HepG2 (cell line): Measurements from ENCODE around the gene MRNIP. TPM values are rescaled to one million over a fixed set of nuclear protein-coding genes. Genes with fewer than 3 reads are reported as not detected.
A peak's percentile ranks its signal among the peaks of the same experiment; 100 is the strongest.

Experiments
- ARNTL ChIP-seq: sonication (generic); formaldehyde crosslinking; IDR thresholded peaks from 2 replicates; pipeline ENCODE4 v1.4.0; 2020; ENCODE audit warnings: mild to moderate bottlenecking, missing genetic modification reagents
- DMAP1 ChIP-seq: IDR thresholded peaks from 2 replicates; pipeline ENCODE4 v1.6.1; 2016
- DR1 ChIP-seq: sonication (generic); formaldehyde crosslinking; IDR thresholded peaks from 2 replicates; pipeline ENCODE4 v1.8.0; 2021; ENCODE audit warnings: mild to moderate bottlenecking, missing genetic modification reagents, inconsistent platforms
- ELF3 ChIP-seq: IDR thresholded peaks from 2 replicates; pipeline ENCODE4 v1.6.1; 2016; ENCODE audit warnings: missing genetic modification reagents, missing compliant biosample characterization
- FOXO4 ChIP-seq: sonication (generic); formaldehyde crosslinking; conservative IDR thresholded peaks from 2 replicates; pipeline ENCODE4 v1.8.1; 2023; ENCODE audit warnings: missing genetic modification reagents
- GABPB1 ChIP-seq: IDR thresholded peaks from 2 replicates; pipeline ENCODE4 v1.6.1; 2016; ENCODE audit warnings: mild to moderate bottlenecking, missing genetic modification reagents, moderate library complexity, missing compliant biosample characterization
- GATAD1 ChIP-seq: IDR thresholded peaks from 2 replicates; pipeline ENCODE4 v1.6.1; 2016; ENCODE audit warnings: missing genetic modification reagents, missing compliant biosample characterization
- HHEX ChIP-seq: IDR thresholded peaks from 2 replicates; pipeline ENCODE4 v1.6.1; 2016; ENCODE audit warnings: control low read depth
- HNRNPUL1 ChIP-seq: fragments of 200-400 bp; formaldehyde crosslinking; IDR thresholded peaks from 2 replicates; pipeline ENCODE4 v1.6.1; 2017; ENCODE audit warnings: low read depth, mild to moderate bottlenecking, low read length, moderate library complexity
- NCOR1 ChIP-seq: fragments of 200-600 bp; sonication (generic); IDR thresholded peaks from 2 replicates; pipeline ENCODE4 v1.7.0; 2017; ENCODE audit warnings: antibody characterized with exemption, low read length, borderline replicate concordance
- ONECUT2 ChIP-seq: sonication (generic); formaldehyde crosslinking; IDR thresholded peaks from 2 replicates; pipeline ENCODE4 v1.4.0; 2020; ENCODE audit warnings: missing genetic modification reagents
- PITX1 ChIP-seq: sonication (generic); formaldehyde crosslinking; IDR thresholded peaks from 2 replicates; pipeline ENCODE4 v1.5.1; 2020; ENCODE audit warnings: mild to moderate bottlenecking, missing genetic modification reagents
- RARA ChIP-seq: IDR thresholded peaks from 2 replicates; pipeline ENCODE4 v1.6.1; 2016; ENCODE audit warnings: missing genetic modification reagents, missing compliant biosample characterization
- SMAD3 ChIP-seq: sonication (generic); formaldehyde crosslinking; IDR thresholded peaks from 2 replicates; pipeline ENCODE4 v1.4.0; 2020; ENCODE audit warnings: missing genetic modification reagents
- STAT5B ChIP-seq: sonication (generic); formaldehyde crosslinking; IDR thresholded peaks from 2 replicates; pipeline ENCODE4 v1.4.0; 2020; ENCODE audit warnings: missing genetic modification reagents
- ZBTB1 ChIP-seq: sonication (generic); formaldehyde crosslinking; IDR thresholded peaks from 2 replicates; pipeline ENCODE4 v1.4.0; 2020; ENCODE audit warnings: missing genetic modification reagents, borderline replicate concordance
- ZBTB46 ChIP-seq: sonication (generic); formaldehyde crosslinking; IDR thresholded peaks from 2 replicates; pipeline ENCODE4 v1.4.0; 2020; ENCODE audit warnings: mild to moderate bottlenecking, missing genetic modification reagents, borderline replicate concordance
- ZFP62 ChIP-seq: sonication (generic); formaldehyde crosslinking; IDR thresholded peaks from 2 replicates; pipeline ENCODE4 v1.4.0; 2020; ENCODE audit warnings: missing genetic modification reagents
- ZKSCAN5 ChIP-seq: sonication (generic); formaldehyde crosslinking; IDR thresholded peaks from 2 replicates; pipeline ENCODE4 v1.5.1; 2020; ENCODE audit warnings: mild to moderate bottlenecking, missing genetic modification reagents
- ZNF121 ChIP-seq: sonication (generic); formaldehyde crosslinking; IDR thresholded peaks from 2 replicates; pipeline ENCODE4 v1.5.0; 2020; ENCODE audit warnings: mild to moderate bottlenecking, missing genetic modification reagents
- ZNF263 ChIP-seq: sonication (generic); formaldehyde crosslinking; IDR thresholded peaks from 2 replicates; pipeline ENCODE4 v1.4.0; 2020; ENCODE audit warnings: missing genetic modification reagents
- ZNF337 ChIP-seq: sonication (generic); formaldehyde crosslinking; IDR thresholded peaks from 2 replicates; pipeline ENCODE4 v1.5.1; 2020; ENCODE audit warnings: missing genetic modification reagents, low read depth, mild to moderate bottlenecking, borderline replicate concordance
- ZNF34 ChIP-seq: sonication (generic); formaldehyde crosslinking; IDR thresholded peaks from 2 replicates; pipeline ENCODE4 v1.4.0; 2020; ENCODE audit warnings: mild to moderate bottlenecking, missing genetic modification reagents, borderline replicate concordance
- ZNF484 ChIP-seq: sonication (generic); formaldehyde crosslinking; IDR thresholded peaks from 2 replicates; pipeline ENCODE4 v1.5.1; 2020; ENCODE audit warnings: mild to moderate bottlenecking, low read depth, missing genetic modification reagents, borderline replicate concordance
- ZSCAN22 ChIP-seq: sonication (generic); formaldehyde crosslinking; IDR thresholded peaks from 2 replicates; pipeline ENCODE4 v1.4.0; 2020; ENCODE audit warnings: mild to moderate bottlenecking, missing genetic modification reagents
- polyA plus RNA-seq, 8 experiments: library from polyadenylated mRNA; depleted of rRNA in 3 of 8; stranded (reverse) in 7 of 8; unstranded in 1 of 8; fragments of >200 nt; fragmentation: Illumina TruSeq in 4 of 8; extraction: Trizol in 4 of 8; gene quantifications; 2 replicates each; pipeline versions ENCODE4 v1.2.1 to v1.2.3, GENCODE V29; 2011 to 2016; ENCODE audit warnings: low read depth in 4 of 8, missing spikeins in 1 of 8, mixed read lengths in 1 of 8; ENCODE audit not compliant: insufficient read depth in 1 of 8
- total RNA-seq, 5 experiments: library from RNA; depleted of rRNA; stranded (reverse); fragments of >200 nt; fragmentation: Illumina TruSeq; extraction: Trizol; gene quantifications; 2 replicates each; pipeline ENCODE4 v1.2.3, GENCODE V29; 2016; ENCODE audit warnings: low read depth in 1 of 5
- TF ChIP-seq, protein P1 (sequence below): sonication (generic); formaldehyde crosslinking; IDR thresholded peaks from 2 replicates; pipeline ENCODE4 v1.4.0; 2020; ENCODE audit warnings: missing genetic modification reagents
- TF ChIP-seq, protein P2 (sequence below): sonication (generic); formaldehyde crosslinking; IDR thresholded peaks from 2 replicates; pipeline ENCODE4 v1.8.0; 2022; ENCODE audit warnings: mild to moderate bottlenecking, missing genetic modification reagents, borderline replicate concordance

MRNIP gene
- total and polyA plus RNA-seq, 2 of the 13 experiments (the other 11 are each of a cell fraction or from before 2014, with no cell fraction given), result 15.5 to 34.1 TPM

DNA sequence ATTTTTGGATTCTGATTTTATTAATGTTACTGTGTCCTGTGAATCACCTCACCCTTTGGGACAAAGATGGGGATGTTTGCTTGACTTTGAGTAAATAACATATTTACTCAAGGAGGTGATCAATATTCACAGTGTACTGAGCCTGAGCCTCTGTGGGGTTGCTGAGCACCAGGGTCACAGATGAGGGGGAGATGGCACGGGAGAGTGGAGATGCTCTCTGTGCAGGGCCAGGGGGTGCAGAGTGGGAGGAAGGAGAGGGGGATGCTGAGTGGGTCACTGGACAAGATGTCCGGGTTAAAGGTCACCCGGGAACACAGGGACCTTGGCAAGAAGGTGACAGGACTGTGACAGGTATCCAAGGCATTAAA lies 33.9 kb downstream of the MRNIP start (continued):
- TF ChIP-seq ONECUT2 (CRISPR knock-in tag) (peak; percentile 88), ZSCAN22 (CRISPR knock-in tag) (no peak), ZKSCAN5 (CRISPR knock-in tag) (peak; percentile 88), FOXO4 (CRISPR knock-in tag) (0 out of 2 replicates have a peak, but pooled peaks have one; percentile 40), ZNF337 (no peak), GATAD1 (no peak), HNRNPUL1 (no peak), ELF3 (no peak), RARA (peak; percentile 77), ZBTB1 (no peak), NCOR1 (no peak), ZNF121 (CRISPR knock-in tag) (no peak), ZFP62 (CRISPR knock-in tag) (no peak), DMAP1 (CRISPR knock-in tag) (no peak), ZNF34 (CRISPR knock-in tag) (no peak), HHEX (CRISPR knock-in tag) (no peak), PITX1 (peak; percentile 65), SMAD3 (CRISPR knock-in tag) (no peak), ZBTB46 (CRISPR knock-in tag) (no peak), GABPB1 (CRISPR knock-in tag) (no peak), ZNF263 (CRISPR knock-in tag) (peak; percentile 64; the same call in 1 of the 2 replicates), DR1 (CRISPR knock-in tag) (no peak), STAT5B (no peak), ZNF484 (no peak), ARNTL (CRISPR knock-in tag) (no peak)
- TF ChIP-seq, protein P1, sequence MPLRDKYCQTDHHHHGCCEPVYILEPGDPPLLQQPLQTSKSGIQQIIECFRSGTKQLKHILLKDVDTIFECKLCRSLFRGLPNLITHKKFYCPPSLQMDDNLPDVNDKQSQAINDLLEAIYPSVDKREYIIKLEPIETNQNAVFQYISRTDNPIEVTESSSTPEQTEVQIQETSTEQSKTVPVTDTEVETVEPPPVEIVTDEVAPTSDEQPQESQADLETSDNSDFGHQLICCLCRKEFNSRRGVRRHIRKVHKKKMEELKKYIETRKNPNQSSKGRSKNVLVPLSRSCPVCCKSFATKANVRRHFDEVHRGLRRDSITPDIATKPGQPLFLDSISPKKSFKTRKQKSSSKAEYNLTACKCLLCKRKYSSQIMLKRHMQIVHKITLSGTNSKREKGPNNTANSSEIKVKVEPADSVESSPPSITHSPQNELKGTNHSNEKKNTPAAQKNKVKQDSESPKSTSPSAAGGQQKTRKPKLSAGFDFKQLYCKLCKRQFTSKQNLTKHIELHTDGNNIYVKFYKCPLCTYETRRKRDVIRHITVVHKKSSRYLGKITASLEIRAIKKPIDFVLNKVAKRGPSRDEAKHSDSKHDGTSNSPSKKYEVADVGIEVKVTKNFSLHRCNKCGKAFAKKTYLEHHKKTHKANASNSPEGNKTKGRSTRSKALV (CRISPR knock-in tag), result no peak
- TF ChIP-seq, protein P2, sequence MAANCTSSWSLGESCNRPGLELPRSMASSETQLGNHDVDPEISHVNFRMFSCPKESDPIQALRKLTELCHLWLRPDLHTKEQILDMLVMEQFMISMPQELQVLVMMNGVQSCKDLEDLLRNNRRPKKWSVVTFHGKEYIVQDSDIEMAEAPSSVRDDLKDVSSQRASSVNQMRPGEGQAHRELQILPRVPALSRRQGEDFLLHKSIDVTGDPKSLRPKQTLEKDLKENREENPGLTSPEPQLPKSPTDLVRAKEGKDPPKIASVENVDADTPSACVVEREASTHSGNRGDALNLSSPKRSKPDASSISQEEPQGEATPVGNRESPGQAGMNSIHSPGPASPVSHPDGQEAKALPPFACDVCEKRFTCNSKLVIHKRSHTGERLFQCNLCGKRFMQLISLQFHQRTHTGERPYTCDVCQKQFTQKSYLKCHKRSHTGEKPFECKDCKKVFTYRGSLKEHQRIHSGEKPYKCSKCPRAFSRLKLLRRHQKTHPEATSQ (CRISPR knock-in tag), result no peak
